Measurements from ENCODE around the gene RSPH6A.

The RSPH6A gene

GRCh38 chr19:45765702-45766295 lies 49.3 kb downstream of the RSPH6A start:
- Histone ChIP-seq H3K4me1 (ENCODE audit: control insufficient read depth in 2 of 2, insufficient read depth in 2 of 2, low read length in 2 of 2) (peaks cover 11 to 13% of the 10 kb centered on the region in 2 donors), H3K27me3 (ENCODE audit: control insufficient read depth in 2 of 2, insufficient read depth in 2 of 2, low read length in 2 of 2) (no peaks in the 10 kb centered on the region), H3K4me3 (ENCODE audit: low read length in 2 of 2) (no peak overlapping the region), H3K9me3 (ENCODE audit: control insufficient read depth in 2 of 2, low read length in 2 of 2) (no peaks in the 10 kb centered on the region), H3K9ac (ENCODE audit: low read depth in 1 of 2, low read length in 2 of 2) (no peak overlapping the region), H3K27ac (ENCODE audit: low read depth in 2 of 2, low read length in 2 of 2) (no peak overlapping the region), H3K36me3 (ENCODE audit: control insufficient read depth in 2 of 2, insufficient read depth in 2 of 2, low read length in 2 of 2) (no peaks in the 10 kb centered on the region)

GRCh38 chr19:45764945-45765701 lies 50.0 kb downstream of the RSPH6A start:
- Histone ChIP-seq H3K27me3 (ENCODE audit: control insufficient read depth in 2 of 2, insufficient read depth in 2 of 2, low read length in 2 of 2) (no peaks in the 10 kb centered on the region), H3K4me1 (ENCODE audit: control insufficient read depth in 2 of 2, insufficient read depth in 2 of 2, low read length in 2 of 2) (peaks cover 11 to 13% of the 10 kb centered on the region in 2 donors), H3K27ac (ENCODE audit: low read depth in 2 of 2, low read length in 2 of 2) (no peak overlapping the region), H3K9ac (ENCODE audit: low read depth in 1 of 2, low read length in 2 of 2) (no peak overlapping the region), H3K36me3 (ENCODE audit: control insufficient read depth in 2 of 2, insufficient read depth in 2 of 2, low read length in 2 of 2) (no peaks in the 10 kb centered on the region), H3K9me3 (ENCODE audit: control insufficient read depth in 2 of 2, low read length in 2 of 2) (no peaks in the 10 kb centered on the region), H3K4me3 (ENCODE audit: low read length in 2 of 2) (no peak overlapping the region)

- Histone ChIP-seq H3K27ac (ENCODE audit: low read depth in 2 of 2, low read length in 2 of 2) (no peak overlapping the region), H3K36me3 (ENCODE audit: control insufficient read depth in 2 of 2, insufficient read depth in 2 of 2, low read length in 2 of 2) (no peaks in the 10 kb centered on the region), H3K27me3 (ENCODE audit: control insufficient read depth in 2 of 2, insufficient read depth in 2 of 2, low read length in 2 of 2) (no peaks in the 10 kb centered on the region), H3K9ac (ENCODE audit: low read depth in 1 of 2, low read length in 2 of 2) (no peak overlapping the region), H3K4me1 (ENCODE audit: control insufficient read depth in 2 of 2, insufficient read depth in 2 of 2, low read length in 2 of 2) (peaks cover 9 to 11% of the 10 kb centered on the region in 2 donors), H3K4me3 (ENCODE audit: low read length in 2 of 2) (no peak overlapping the region), H3K9me3 (ENCODE audit: control insufficient read depth in 2 of 2, low read length in 2 of 2) (no peaks in the 10 kb centered on the region)
These were observed 50.6 kb downstream of the RSPH6A start for GRCh38 chr19:45764475-45764874.

- no peaks in the 10 kb centered on the region for H3K9me3 ChIP-seq (ENCODE audit: control insufficient read depth in 2 of 2, low read length in 2 of 2)
- H3K27me3 ChIP-seq (ENCODE audit: control insufficient read depth in 2 of 2, insufficient read depth in 2 of 2, low read length in 2 of 2) = no peaks in the 10 kb centered on the region
- H3K4me3 ChIP-seq (ENCODE audit: low read length in 2 of 2) = no peak overlapping the region
- H3K9ac ChIP-seq (ENCODE audit: low read depth in 1 of 2, low read length in 2 of 2) = peak overlapping the region in 1 of 2 donors; percentile 1
- peaks cover 9 to 11% of the 10 kb centered on the region in 2 donors for H3K4me1 ChIP-seq (ENCODE audit: control insufficient read depth in 2 of 2, insufficient read depth in 2 of 2, low read length in 2 of 2)
- H3K27ac ChIP-seq (ENCODE audit: low read depth in 2 of 2, low read length in 2 of 2) = no peak overlapping the region
- no peaks in the 10 kb centered on the region for H3K36me3 ChIP-seq (ENCODE audit: control insufficient read depth in 2 of 2, insufficient read depth in 2 of 2, low read length in 2 of 2)
These were observed 51.3 kb downstream of the RSPH6A start for GRCh38 chr19:45763691-45764294.

- Histone ChIP-seq H3K36me3 (ENCODE audit: control insufficient read depth in 2 of 2, insufficient read depth in 2 of 2, low read length in 2 of 2) (no peaks in the 10 kb centered on the region), H3K4me3 (ENCODE audit: low read length in 2 of 2) (no peak overlapping the region), H3K27ac (ENCODE audit: low read depth in 2 of 2, low read length in 2 of 2) (no peak overlapping the region), H3K9me3 (ENCODE audit: control insufficient read depth in 2 of 2, low read length in 2 of 2) (no peaks in the 10 kb centered on the region), H3K27me3 (ENCODE audit: control insufficient read depth in 2 of 2, insufficient read depth in 2 of 2, low read length in 2 of 2) (no peaks in the 10 kb centered on the region), H3K9ac (ENCODE audit: low read depth in 1 of 2, low read length in 2 of 2) (no peak overlapping the region), H3K4me1 (ENCODE audit: control insufficient read depth in 2 of 2, insufficient read depth in 2 of 2, low read length in 2 of 2) (peaks cover 9 to 11% of the 10 kb centered on the region in 2 donors)
These were observed 52.1 kb downstream of the RSPH6A start for GRCh38 chr19:45762870-45763631.

GRCh38 chr19:45761714-45762113 lies 53.4 kb downstream of the RSPH6A start:
- Histone ChIP-seq H3K9me3 (ENCODE audit: control insufficient read depth in 2 of 2, low read length in 2 of 2) (no peaks in the 10 kb centered on the region), H3K9ac (ENCODE audit: low read depth in 1 of 2, low read length in 2 of 2) (no peak overlapping the region), H3K4me3 (ENCODE audit: low read length in 2 of 2) (no peak overlapping the region), H3K4me1 (ENCODE audit: control insufficient read depth in 2 of 2, insufficient read depth in 2 of 2, low read length in 2 of 2) (peaks cover 4 to 9% of the 10 kb centered on the region in 2 donors), H3K27ac (ENCODE audit: low read depth in 2 of 2, low read length in 2 of 2) (no peak overlapping the region), H3K36me3 (ENCODE audit: control insufficient read depth in 2 of 2, insufficient read depth in 2 of 2, low read length in 2 of 2) (no peaks in the 10 kb centered on the region), H3K27me3 (ENCODE audit: control insufficient read depth in 2 of 2, insufficient read depth in 2 of 2, low read length in 2 of 2) (no peaks in the 10 kb centered on the region)

GRCh38 chr19:45758921-45759320 lies 56.2 kb downstream of the RSPH6A start:
- Histone ChIP-seq H3K9me3 (ENCODE audit: control insufficient read depth in 2 of 2, low read length in 2 of 2) (no peaks in the 10 kb centered on the region), H3K27ac (ENCODE audit: low read depth in 2 of 2, low read length in 2 of 2) (no peak overlapping the region), H3K4me3 (ENCODE audit: low read length in 2 of 2) (no peak overlapping the region)

GRCh38 chr19:45757695-45758094 lies 57.4 kb downstream of the RSPH6A start:
- no peak overlapping the region for H3K27ac ChIP-seq (ENCODE audit: low read depth in 2 of 2, low read length in 2 of 2)
- H3K9me3 ChIP-seq (ENCODE audit: control insufficient read depth in 2 of 2, low read length in 2 of 2) = no peaks in the 10 kb centered on the region
- no peak overlapping the region for H3K4me3 ChIP-seq (ENCODE audit: low read length in 2 of 2)
- H3K27me3 ChIP-seq (ENCODE audit: control insufficient read depth in 2 of 2, insufficient read depth in 2 of 2, low read length in 2 of 2) = no peaks in the 10 kb centered on the region
- no peak overlapping the region for H3K9ac ChIP-seq (ENCODE audit: low read depth in 1 of 2, low read length in 2 of 2)
- H3K4me1 ChIP-seq (ENCODE audit: control insufficient read depth in 2 of 2, insufficient read depth in 2 of 2, low read length in 2 of 2) = no peaks in the 10 kb centered on the region
- H3K36me3 ChIP-seq (ENCODE audit: control insufficient read depth in 2 of 2, insufficient read depth in 2 of 2, low read length in 2 of 2) = no peaks in the 10 kb centered on the region

More at GRCh38 chr19:45758921-45759320, 56.2 kb downstream of the RSPH6A start:
- H3K4me1 ChIP-seq (ENCODE audit: control insufficient read depth in 2 of 2, insufficient read depth in 2 of 2, low read length in 2 of 2) = no peaks in the 10 kb centered on the region
- no peaks in the 10 kb centered on the region for H3K27me3 ChIP-seq (ENCODE audit: control insufficient read depth in 2 of 2, insufficient read depth in 2 of 2, low read length in 2 of 2)
- H3K36me3 ChIP-seq (ENCODE audit: control insufficient read depth in 2 of 2, insufficient read depth in 2 of 2, low read length in 2 of 2) = no peaks in the 10 kb centered on the region
- no peak overlapping the region for H3K9ac ChIP-seq (ENCODE audit: low read depth in 1 of 2, low read length in 2 of 2)

- Histone ChIP-seq H3K4me3 (ENCODE audit: low read length in 2 of 2) (no peak overlapping the region), H3K27ac (ENCODE audit: low read depth in 2 of 2, low read length in 2 of 2) (no peak overlapping the region), H3K27me3 (ENCODE audit: control insufficient read depth in 2 of 2, insufficient read depth in 2 of 2, low read length in 2 of 2) (no peaks in the 10 kb centered on the region)
These were observed 60.8 kb downstream of the RSPH6A start for GRCh38 chr19:45754323-45754722.

GRCh38 chr19:45753548-45753947 lies 61.6 kb downstream of the RSPH6A start:
- Histone ChIP-seq H3K4me3 (ENCODE audit: low read length in 2 of 2) (no peak overlapping the region), H3K27ac (ENCODE audit: low read depth in 2 of 2, low read length in 2 of 2) (no peak overlapping the region), H3K4me1 (ENCODE audit: control insufficient read depth in 2 of 2, insufficient read depth in 2 of 2, low read length in 2 of 2) (no peaks in the 10 kb centered on the region), H3K27me3 (ENCODE audit: control insufficient read depth in 2 of 2, insufficient read depth in 2 of 2, low read length in 2 of 2) (no peaks in the 10 kb centered on the region), H3K9ac (ENCODE audit: low read depth in 1 of 2, low read length in 2 of 2) (no peak overlapping the region), H3K9me3 (ENCODE audit: control insufficient read depth in 2 of 2, low read length in 2 of 2) (no peaks in the 10 kb centered on the region), H3K36me3 (ENCODE audit: control insufficient read depth in 2 of 2, insufficient read depth in 2 of 2, low read length in 2 of 2) (no peaks in the 10 kb centered on the region)

More at GRCh38 chr19:45754323-45754722, 60.8 kb downstream of the RSPH6A start:
- Histone ChIP-seq H3K9me3 (ENCODE audit: control insufficient read depth in 2 of 2, low read length in 2 of 2) (no peaks in the 10 kb centered on the region), H3K4me1 (ENCODE audit: control insufficient read depth in 2 of 2, insufficient read depth in 2 of 2, low read length in 2 of 2) (no peaks in the 10 kb centered on the region), H3K36me3 (ENCODE audit: control insufficient read depth in 2 of 2, insufficient read depth in 2 of 2, low read length in 2 of 2) (no peaks in the 10 kb centered on the region), H3K9ac (ENCODE audit: low read depth in 1 of 2, low read length in 2 of 2) (no peak overlapping the region)
